Retinal pigment epithelial cell (primary cell): ENCODE results near the gene MKRN2OS.
"Not testable (repeated sequence)": the region's sequence is repeated elsewhere in the genome, so short reads cannot be mapped to it uniquely, and the experiment has no call there.

Experiments used
- DNase-seq: peaks from one replicate; pipeline ENCODE4 v3.0.0-alpha.2; 2010; ENCODE audit warnings: low read depth
- H3K4me3 ChIP-seq: 2 replicates; pipeline ENCODE4 v1.5.1; 2011; ENCODE audit warnings: mild to moderate bottlenecking, low read length, control low read depth, moderate library complexity
- CTCF ChIP-seq: conservative IDR thresholded peaks from 2 replicates; pipeline ENCODE4 v1.5.1; 2011; ENCODE audit warnings: low read depth, low read length, control low read depth, inconsistent platforms

Gene MKRN2OS

GRCh38 chr3:12557473-12558100 lies 12.3 kb upstream of the MKRN2OS start:
- DNase-seq = no peak
- TF ChIP-seq CTCF = no peak
- H3K4me3 ChIP-seq = peak overlapping the region; percentile 72

- DNase-seq = peak; percentile 55
- TF ChIP-seq CTCF = no peak
- H3K4me3 ChIP-seq = peak within 1 kb of the TSS; percentile 73
These were observed 11.6 kb upstream of the MKRN2OS start, which contains the start of gene MKRN2 for GRCh38 chr3:12556690-12557472. Gene MKRN2, plus strand, starts transcription at chr3:12557087. Its CDS starts 64 bp downstream, at chr3:12557151.

GRCh38 chr3:12556314-12556689 lies 11.0 kb upstream of the MKRN2OS start:
- peak overlapping the region; percentile 73 for H3K4me3 ChIP-seq
- TF ChIP-seq CTCF = no peak
- no peak for DNase-seq

GRCh38 chr3:12553921-12554391 lies 8.7 kb upstream of the MKRN2OS start:
- no peak for TF ChIP-seq CTCF
- no peak for DNase-seq
- H3K4me3 ChIP-seq = peak overlapping the region; percentile 61

- TF ChIP-seq CTCF = no peak
- H3K4me3 ChIP-seq = no peak overlapping the region
- no peak for DNase-seq
These were observed 4.9 kb upstream of the MKRN2OS start for GRCh38 chr3:12549971-12550760.

- no peak for TF ChIP-seq CTCF
- no peak for DNase-seq
- H3K4me3 ChIP-seq = no peak overlapping the region
These were observed 437 bp downstream of the MKRN2OS start for GRCh38 chr3:12544652-12545472.

GRCh38 chr3:12543497-12543896 lies 1.8 kb downstream of the MKRN2OS start:
- H3K4me3 ChIP-seq, DNase-seq: not testable (repeated sequence)
